ENCODE measurements around the gene ROBO1.

ROBO1 gene

DNA sequence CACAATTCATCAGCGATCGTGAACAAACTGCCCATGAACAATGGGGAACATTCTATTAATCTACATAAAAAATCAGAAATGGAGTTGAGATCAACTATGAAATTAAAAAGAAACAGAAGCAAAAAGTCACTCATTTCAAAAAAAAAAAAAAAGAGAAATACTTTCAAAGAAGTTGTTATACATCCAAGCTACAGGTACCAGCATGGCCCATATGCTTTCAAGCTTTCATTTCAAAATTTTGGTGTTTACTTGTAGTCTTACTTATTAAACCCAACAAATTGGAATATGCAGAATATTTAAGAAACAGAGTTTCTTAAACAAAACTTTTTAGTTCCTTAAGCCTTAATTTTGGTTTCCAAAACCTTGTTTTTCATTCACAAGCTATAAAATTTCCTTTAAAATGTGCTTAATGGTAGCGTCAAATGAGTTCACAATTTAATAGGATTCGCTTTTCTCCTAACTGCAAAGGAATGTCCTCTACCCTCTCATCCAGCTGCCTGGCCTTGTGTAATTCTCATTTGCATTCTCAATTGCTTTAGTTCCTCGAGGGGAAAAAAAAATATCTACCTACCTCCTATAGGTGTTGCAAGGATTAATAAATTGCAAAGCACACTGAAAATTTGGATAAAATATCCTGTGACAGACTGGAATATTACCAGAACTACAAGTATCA, 565.2 kb downstream of the ROBO1 start:
- no peak overlapping the region for H3K27ac ChIP-seq
- CTCF ChIA-PET: no interaction called here
- no peak for TF ChIP-seq CTCF (conservative IDR thresholded peaks at IDR 0.05; ENCODE audit: low read depth)
- DNase-seq (ENCODE audit: low spot score): no peak
- POLR2A ChIA-PET (ENCODE audit: low non-redundant PET): no interaction called here

DNA sequence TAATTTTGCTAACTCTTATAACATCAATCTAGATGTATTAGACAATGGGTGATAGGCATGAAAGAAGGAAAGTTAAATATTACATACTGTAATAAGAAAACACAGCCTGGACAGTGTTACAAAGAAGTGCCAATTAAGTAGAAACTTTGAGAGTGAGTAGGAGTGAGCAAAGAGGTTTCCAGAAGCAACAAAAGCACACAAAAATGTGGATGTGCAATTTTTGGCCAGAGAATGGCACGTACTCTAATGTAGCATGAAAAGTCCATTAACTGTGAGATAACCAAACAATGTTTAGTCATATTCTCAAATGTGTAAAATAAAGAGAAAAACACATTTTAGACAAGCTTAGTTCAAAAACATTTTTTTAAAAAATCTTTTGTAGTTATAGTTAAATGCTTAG, 567.3 kb downstream of the ROBO1 start:
- H3K27ac ChIP-seq: no peak overlapping the region
- POLR2A ChIA-PET (ENCODE audit: low non-redundant PET): no interaction called here
- no peak for DNase-seq (ENCODE audit: low spot score)
- TF ChIP-seq CTCF (conservative IDR thresholded peaks at IDR 0.05; ENCODE audit: low read depth): no peak
- CTCF ChIA-PET: no interaction called here

DNA sequence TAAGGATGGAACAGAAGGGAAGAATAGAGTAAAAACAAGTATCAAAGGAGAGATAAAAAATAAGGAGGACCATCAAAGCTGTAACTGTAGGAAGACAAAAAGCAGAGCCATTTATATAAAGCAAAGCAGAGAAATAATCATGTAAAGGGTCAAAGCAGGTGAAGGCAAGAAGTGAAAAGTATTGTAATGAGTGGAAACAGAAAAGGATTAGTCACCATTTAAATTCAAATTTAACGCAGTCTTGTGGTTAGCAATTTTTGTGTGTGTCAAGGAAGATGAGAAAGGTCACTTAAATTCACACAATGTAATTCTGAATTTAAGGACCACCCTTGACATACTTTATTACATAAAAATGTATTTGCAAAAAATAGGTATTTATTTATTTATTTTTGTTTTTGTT, 567.8 kb downstream of the ROBO1 start:
- no peak for DNase-seq (ENCODE audit: low spot score)
- POLR2A ChIA-PET (ENCODE audit: low non-redundant PET): no interaction called here

GRCh38 chr3:79187426-79187825, 580.4 kb downstream of the ROBO1 start:
- ChIA-PET POLR2A (ENCODE audit: low non-redundant PET) (no interaction called here), CTCF (no interaction called here)
- H3K27ac ChIP-seq: no peak overlapping the region
- no peak for DNase-seq (ENCODE audit: low spot score)
- no peak for TF ChIP-seq CTCF (conservative IDR thresholded peaks at IDR 0.05; ENCODE audit: low read depth)

More for the DNA sequence above, 567.8 kb downstream of the ROBO1 start:
- no peak for TF ChIP-seq CTCF (conservative IDR thresholded peaks at IDR 0.05; ENCODE audit: low read depth)
- CTCF ChIA-PET: no interaction called here
- no peak overlapping the region for H3K27ac ChIP-seq

DNA sequence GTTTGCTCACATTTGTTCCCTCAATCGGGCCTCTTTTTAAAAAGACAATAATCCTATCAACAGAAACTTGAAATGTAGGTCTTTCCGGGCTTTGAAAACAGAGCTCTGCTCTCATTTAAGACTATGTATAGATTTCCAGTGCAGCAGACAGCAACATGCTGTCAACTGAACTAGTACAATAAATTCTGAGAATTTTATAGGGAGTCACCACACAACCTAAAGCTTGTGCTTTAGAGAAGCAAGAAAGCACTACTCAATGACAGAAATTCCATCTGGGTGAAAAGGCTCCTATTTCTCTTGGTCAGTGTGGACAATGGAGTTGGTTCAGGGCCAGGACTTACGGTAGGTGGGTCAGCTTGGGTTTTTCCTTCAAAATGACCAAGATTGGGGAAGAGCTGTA, 583.5 kb downstream of the ROBO1 start:
- DNase-seq (ENCODE audit: low spot score): no peak
- POLR2A ChIA-PET (ENCODE audit: low non-redundant PET): no interaction called here
- CTCF ChIA-PET: no interaction called here
- TF ChIP-seq CTCF (conservative IDR thresholded peaks at IDR 0.05; ENCODE audit: low read depth): no peak
- no peak overlapping the region for H3K27ac ChIP-seq

DNA sequence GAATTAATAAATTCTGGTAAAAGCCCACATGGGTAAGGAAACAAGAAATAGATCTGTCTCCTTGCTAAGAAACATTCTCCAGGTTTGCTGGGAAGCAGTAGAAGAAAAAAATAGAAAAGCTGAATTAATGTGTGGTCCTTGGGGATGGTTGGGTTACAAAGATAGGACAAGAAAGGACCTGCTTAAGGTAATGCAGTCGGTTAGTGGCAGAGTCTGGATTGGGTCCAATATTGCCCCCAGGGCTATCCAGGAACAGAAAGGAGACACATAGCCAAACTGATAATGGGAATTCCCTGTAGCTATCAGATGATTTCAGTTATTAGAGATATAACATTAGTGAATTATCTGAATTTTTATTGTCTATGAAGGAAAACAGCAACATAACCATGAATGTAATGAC, 584.3 kb downstream of the ROBO1 start:
- TF ChIP-seq CTCF (conservative IDR thresholded peaks at IDR 0.05; ENCODE audit: low read depth): no peak
- H3K27ac ChIP-seq: no peak overlapping the region
- ChIA-PET CTCF (no interaction called here), POLR2A (ENCODE audit: low non-redundant PET) (no interaction called here)
- no peak for DNase-seq (ENCODE audit: low spot score)

Measured in RWPE1 (cell line).